OCI-LY1 (cell line): ENCODE data around the gene NELFCD.

Experiments
- H2AFZ ChIP-seq: fragments of 200-600 bp; sonication (generic), shearing (Covaris generic); 2 replicates; pipeline ENCODE4 v1.6.0; 2014; ENCODE audit warnings: antibody characterized with exemption, mild to moderate bottlenecking, low read length
- H3F3A ChIP-seq: fragments of 200-600 bp; sonication (generic), shearing (Covaris generic); 2 replicates; pipeline ENCODE4 v1.6.0; 2014; ENCODE audit warnings: mild to moderate bottlenecking, antibody characterized with exemption, low read length, moderate library complexity; ENCODE audit not compliant: insufficient read depth
- H3K27ac ChIP-seq: fragments of 200-600 bp; sonication (generic); 2 replicates; pipeline ENCODE4 v1.5.1; 2014; ENCODE audit warnings: low read length, mixed run types, mild to moderate bottlenecking, low read depth; ENCODE audit not compliant: poor library complexity, severe bottlenecking
- H3K27me3 ChIP-seq: fragments of 200-600 bp; sonication (generic); 2 replicates; pipeline ENCODE4 v1.6.0; 2014; ENCODE audit warnings: antibody characterized with exemption, mild to moderate bottlenecking, low read length, moderate library complexity; ENCODE audit not compliant: insufficient read depth
- H3K36me3 ChIP-seq: fragments of 200-600 bp; sonication (generic); 2 replicates; pipeline ENCODE4 v1.6.1; 2014; ENCODE audit warnings: mild to moderate bottlenecking, antibody characterized with exemption, low read length, moderate library complexity, mixed read lengths; ENCODE audit not compliant: insufficient read depth
- H3K4me1 ChIP-seq: fragments of 200-600 bp; sonication (generic); 2 replicates; pipeline ENCODE4 v1.5.1; 2014; ENCODE audit warnings: mild to moderate bottlenecking, low read length, moderate library complexity; ENCODE audit not compliant: insufficient read depth, severe bottlenecking
- H3K4me2 ChIP-seq: fragments of 200-600 bp; sonication (generic), shearing (Covaris generic); 2 replicates; pipeline ENCODE4 v1.6.1; 2014; ENCODE audit warnings: low read length
- H3K4me3 ChIP-seq: fragments of 200-600 bp; sonication (generic); 2 replicates; pipeline ENCODE4 v1.5.1; 2014; ENCODE audit warnings: low read length, low read depth, mild to moderate bottlenecking, mixed read lengths; ENCODE audit not compliant: poor library complexity, severe bottlenecking
- H3K79me2 ChIP-seq: fragments of 200-600 bp; shearing (Covaris generic); 2 replicates; pipeline ENCODE4 v1.6.1; 2016; ENCODE audit warnings: mixed run types, low read length, mixed read lengths; ENCODE audit not compliant: insufficient read depth
- H3K9ac ChIP-seq: fragments of 200-600 bp; sonication (generic), shearing (Covaris generic); 2 replicates; pipeline ENCODE4 v1.6.1; 2014; ENCODE audit warnings: mild to moderate bottlenecking, low read length, mixed read lengths
- H3K9me2 ChIP-seq: fragments of 200-600 bp; sonication (generic), shearing (Covaris generic); 2 replicates; pipeline ENCODE4 v1.6.1; 2014; ENCODE audit warnings: low read depth, mild to moderate bottlenecking, low read length, mixed read lengths
- H3K9me3 ChIP-seq: fragments of 200-600 bp; shearing (Covaris generic); 2 replicates; pipeline ENCODE4 v1.6.1; 2014; ENCODE audit warnings: low read length, mixed read lengths
- H4K20me1 ChIP-seq: fragments of 200-600 bp; sonication (generic), shearing (Covaris generic); 2 replicates; pipeline ENCODE4 v1.6.0; 2016; ENCODE audit warnings: mild to moderate bottlenecking, low read length; ENCODE audit not compliant: insufficient read depth
- CTCF ChIP-seq: fragments of 200-600 bp; sonication (generic), shearing (Covaris generic); IDR thresholded peaks from 2 replicates; pipeline ENCODE4 v1.5.1; 2017; ENCODE audit warnings: mild to moderate bottlenecking, antibody characterized with exemption, low read length, moderate library complexity, mixed read lengths
- EZH2 ChIP-seq: fragments of 200-600 bp; sonication (generic), shearing (Covaris generic); IDR thresholded peaks from 2 replicates; pipeline ENCODE4 v1.8.0; 2017; ENCODE audit warnings: borderline replicate concordance, mixed run types, mild to moderate bottlenecking, antibody characterized with exemption, low read length, moderate library complexity, mixed read lengths

Gene NELFCD

GRCh38 chr20:59007665-59008511 lies 26.8 kb downstream of the NELFCD start:
- Histone ChIP-seq H3F3A (no peaks in the 10 kb centered on the region), H3K9me2 (no peaks in the 10 kb centered on the region), H3K79me2 (no peaks in the 10 kb centered on the region), H3K4me3 (peak overlapping the region; percentile 91), H2AFZ (no peak overlapping the region), H3K4me1 (peaks cover 63% of the 10 kb centered on the region), H3K36me3 (peaks cover 14% of the 10 kb centered on the region; the same call in 1 of the 2 replicates), H3K9ac (peak overlapping the region; percentile 90), H3K27me3 (no peaks in the 10 kb centered on the region), H4K20me1 (no peaks in the 10 kb centered on the region), H3K4me2 (peak overlapping the region; percentile 85), H3K9me3 (no peaks in the 10 kb centered on the region), H3K27ac (peak overlapping the region; percentile 78)
- TF ChIP-seq CTCF (no peak), EZH2 (no peak)

- Histone ChIP-seq H3K9ac (no peak overlapping the region), H2AFZ (no peak overlapping the region), H3K4me3 (no peak overlapping the region), H3K4me1 (peaks cover 54% of the 10 kb centered on the region), H3F3A (no peaks in the 10 kb centered on the region), H4K20me1 (no peaks in the 10 kb centered on the region), H3K27me3 (no peaks in the 10 kb centered on the region), H3K27ac (peak overlapping the region; percentile 78), H3K36me3 (peaks cover 6% of the 10 kb centered on the region; the same call in 1 of the 2 replicates), H3K4me2 (no peak overlapping the region), H3K9me2 (no peaks in the 10 kb centered on the region), H3K79me2 (no peaks in the 10 kb centered on the region), H3K9me3 (no peaks in the 10 kb centered on the region)
- TF ChIP-seq EZH2 (no peak), CTCF (no peak)
Measured at GRCh38 chr20:59008715-59009336, 27.8 kb downstream of the NELFCD start.

- no peaks in the 10 kb centered on the region for H3K36me3 ChIP-seq
- H2AFZ ChIP-seq = no peak overlapping the region
- no peaks in the 10 kb centered on the region for H4K20me1 ChIP-seq
- H3K9me3 ChIP-seq = no peaks in the 10 kb centered on the region
- peaks cover 44% of the 10 kb centered on the region for H3K4me1 ChIP-seq
- H3F3A ChIP-seq = no peaks in the 10 kb centered on the region
- no peaks in the 10 kb centered on the region for H3K9me2 ChIP-seq
- no peak overlapping the region for H3K4me3 ChIP-seq
- no peak overlapping the region for H3K9ac ChIP-seq
- no peaks in the 10 kb centered on the region for H3K79me2 ChIP-seq
- H3K27me3 ChIP-seq = no peaks in the 10 kb centered on the region
- H3K27ac ChIP-seq = no peak overlapping the region
- no peak overlapping the region for H3K4me2 ChIP-seq
- TF ChIP-seq CTCF = no peak
- TF ChIP-seq EZH2 = no peak
Measured at GRCh38 chr20:59010321-59010994, 29.4 kb downstream of the NELFCD start.
